Measurements from ENCODE around the gene FOXE3.

DNA sequence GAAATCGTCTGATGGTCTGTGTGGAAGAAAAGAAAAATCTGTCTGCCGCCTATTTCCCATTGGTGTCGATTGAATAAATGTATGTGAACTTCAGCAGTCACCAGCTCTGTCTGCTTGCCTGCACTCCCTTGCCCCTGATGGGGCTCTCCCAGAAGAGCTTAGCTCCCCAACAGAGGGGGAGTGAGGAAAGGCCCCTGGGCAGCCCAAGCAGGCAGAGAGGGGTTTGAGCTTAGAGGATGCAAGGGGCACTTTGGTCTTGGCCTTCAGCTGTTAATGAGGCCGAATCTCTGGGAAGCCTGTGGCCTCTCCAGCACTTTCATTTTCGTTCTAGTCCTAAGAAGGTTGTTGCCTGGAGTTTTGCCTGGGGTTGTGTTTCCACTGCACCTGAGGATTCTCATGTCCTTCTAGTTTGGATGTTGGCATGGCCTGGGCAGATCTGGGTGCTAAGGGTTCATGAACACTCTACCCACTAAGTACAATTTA is 24.6 kb downstream of the FOXE3 start:
- TF ChIP-seq EZH2 (IDR thresholded peaks at IDR 0.05) (no peak), POLR2AphosphoS5 (IDR thresholded peaks at IDR 0.05; ENCODE audit: low read depth, low read length) (no peak), POLR2A (IDR thresholded peaks at IDR 0.05; ENCODE audit: borderline replicate concordance, extremely low read depth, insufficient read depth, insufficient read length) (no peak), SIN3A (IDR thresholded peaks at IDR 0.05; ENCODE audit: low read depth) (no peak), JUND (IDR thresholded peaks at IDR 0.05) (no peak), CBX3 (IDR thresholded peaks at IDR 0.05; ENCODE audit: low read depth) (no peak), ZNF274 (IDR thresholded peaks at IDR 0.05; ENCODE audit: low read depth, low read length) (no peak)
- TF ChIP-seq, protein P1, sequence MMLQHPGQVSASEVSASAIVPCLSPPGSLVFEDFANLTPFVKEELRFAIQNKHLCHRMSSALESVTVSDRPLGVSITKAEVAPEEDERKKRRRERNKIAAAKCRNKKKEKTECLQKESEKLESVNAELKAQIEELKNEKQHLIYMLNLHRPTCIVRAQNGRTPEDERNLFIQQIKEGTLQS (IDR thresholded peaks at IDR 0.05): no peak
- TF ChIP-seq, protein P2, sequence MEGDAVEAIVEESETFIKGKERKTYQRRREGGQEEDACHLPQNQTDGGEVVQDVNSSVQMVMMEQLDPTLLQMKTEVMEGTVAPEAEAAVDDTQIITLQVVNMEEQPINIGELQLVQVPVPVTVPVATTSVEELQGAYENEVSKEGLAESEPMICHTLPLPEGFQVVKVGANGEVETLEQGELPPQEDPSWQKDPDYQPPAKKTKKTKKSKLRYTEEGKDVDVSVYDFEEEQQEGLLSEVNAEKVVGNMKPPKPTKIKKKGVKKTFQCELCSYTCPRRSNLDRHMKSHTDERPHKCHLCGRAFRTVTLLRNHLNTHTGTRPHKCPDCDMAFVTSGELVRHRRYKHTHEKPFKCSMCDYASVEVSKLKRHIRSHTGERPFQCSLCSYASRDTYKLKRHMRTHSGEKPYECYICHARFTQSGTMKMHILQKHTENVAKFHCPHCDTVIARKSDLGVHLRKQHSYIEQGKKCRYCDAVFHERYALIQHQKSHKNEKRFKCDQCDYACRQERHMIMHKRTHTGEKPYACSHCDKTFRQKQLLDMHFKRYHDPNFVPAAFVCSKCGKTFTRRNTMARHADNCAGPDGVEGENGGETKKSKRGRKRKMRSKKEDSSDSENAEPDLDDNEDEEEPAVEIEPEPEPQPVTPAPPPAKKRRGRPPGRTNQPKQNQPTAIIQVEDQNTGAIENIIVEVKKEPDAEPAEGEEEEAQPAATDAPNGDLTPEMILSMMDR (IDR thresholded peaks at IDR 0.05 in 2 of 3, conservative IDR thresholded peaks at IDR 0.05 in 1 of 3; ENCODE audit: borderline replicate concordance in 1 of 3, insufficient read depth in 1 of 3, low read depth in 2 of 3, low read length in 2 of 3): no peak
- TF ChIP-seq, protein P3, sequence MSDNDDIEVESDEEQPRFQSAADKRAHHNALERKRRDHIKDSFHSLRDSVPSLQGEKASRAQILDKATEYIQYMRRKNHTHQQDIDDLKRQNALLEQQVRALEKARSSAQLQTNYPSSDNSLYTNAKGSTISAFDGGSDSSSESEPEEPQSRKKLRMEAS (IDR thresholded peaks at IDR 0.05): no peak

All from HCT116 (cell line).